Lung (tissue), 12 donors: Measurements from ENCODE around the gene C6orf15. TPM values are rescaled to one million over a fixed set of nuclear protein-coding genes. Genes with fewer than 3 reads are reported as not detected.

Source experiments
- ATAC-seq: fragments of 200-7000 bp; cut with Tn5 transposase; one replicate; pipeline ENCODE4 v1.9.1; 2020; ENCODE audit warnings: moderate number of reproducible peaks; ENCODE audit not compliant: insufficient read depth, low FRiP score
- DNase-seq, 3 donors: peaks; one replicate each; pipeline ENCODE4 v3.0.0-alpha.2; 2013 to 2017
- H3K27ac ChIP-seq, 2 donors: one replicate each; pipeline ENCODE4 v1.5.1; 2013; ENCODE audit warnings: mild to moderate bottlenecking in 2 of 2, moderate library complexity in 2 of 2, control low read depth in 1 of 2, inconsistent platforms in 1 of 2, low read depth in 1 of 2, low read length in 1 of 2
- H3K27me3 ChIP-seq, 3 donors: one replicate each; pipeline ENCODE4 v1.5.1; 2013; ENCODE audit warnings: low read length in 2 of 3; ENCODE audit not compliant: control insufficient read depth in 3 of 3, insufficient read depth in 3 of 3
- H3K36me3 ChIP-seq, 4 donors: one replicate each; pipeline ENCODE4 v1.5.1; 2013; ENCODE audit warnings: low read length in 4 of 4, mild to moderate bottlenecking in 1 of 4, moderate library complexity in 1 of 4; ENCODE audit not compliant: control insufficient read depth in 4 of 4, insufficient read depth in 4 of 4
- H3K4me1 ChIP-seq, 5 donors: one replicate each; pipeline ENCODE4 v1.5.1; 2013; ENCODE audit warnings: low read length in 5 of 5, mild to moderate bottlenecking in 2 of 5, moderate library complexity in 1 of 5; ENCODE audit not compliant: control insufficient read depth in 5 of 5, insufficient read depth in 5 of 5
- H3K4me3 ChIP-seq: one replicate; pipeline ENCODE4 v1.5.1; 2013; ENCODE audit warnings: mild to moderate bottlenecking, control low read depth, moderate library complexity
- H3K9ac ChIP-seq, 2 donors: one replicate each; pipeline ENCODE4 v1.5.1; 2013; ENCODE audit warnings: low read length in 2 of 2, control low read depth in 1 of 2; ENCODE audit not compliant: insufficient read depth in 1 of 2
- H3K9me3 ChIP-seq, 4 donors: one replicate each; pipeline ENCODE4 v1.5.1; 2013; ENCODE audit warnings: low read length in 3 of 4, mild to moderate bottlenecking in 1 of 4, moderate library complexity in 1 of 4; ENCODE audit not compliant: control insufficient read depth in 4 of 4, insufficient read depth in 3 of 4
- WGBS, 2 donors: extraction: QIAGEN DNeasy Blood & Tissue Kit; methylation state at CpG; one replicate each; pipeline ENCODE4 v1.1.7; 2013; 5-methylcytosine and 5-hydroxymethylcytosine counted together
- polyA plus RNA-seq, 2 donors: library from polyadenylated mRNA; stranded (reverse); fragments of 200-250 nt; gene quantifications; one replicate each; pipeline ENCODE4 v1.2.1, GENCODE V29; 2013
- total RNA-seq, 2 donors: library from RNA; depleted of rRNA in 1 of 2; stranded (reverse); fragments of >200 nt in 1 of 2; gene quantifications; one replicate each; pipeline ENCODE4 v1.2.1, GENCODE V29; 2014 to 2021
- TF ChIP-seq, protein P1 (sequence below): IDR thresholded peaks from 2 replicates; pipeline ENCODE4 v1.5.1; 2012; ENCODE audit warnings: mild to moderate bottlenecking; ENCODE audit errors: control extremely low read depth, extremely low read depth
- donor health status: control.
- donor health status: control.
- donor health status: Bipolar disorder and iron deficiency.
- donor health status: healthy.
- donor health status: DM: yes; HTN: yes; CAD: no.

The C6orf15 gene
- total and polyA plus RNA-seq, 4 donors: not detected

DNA sequence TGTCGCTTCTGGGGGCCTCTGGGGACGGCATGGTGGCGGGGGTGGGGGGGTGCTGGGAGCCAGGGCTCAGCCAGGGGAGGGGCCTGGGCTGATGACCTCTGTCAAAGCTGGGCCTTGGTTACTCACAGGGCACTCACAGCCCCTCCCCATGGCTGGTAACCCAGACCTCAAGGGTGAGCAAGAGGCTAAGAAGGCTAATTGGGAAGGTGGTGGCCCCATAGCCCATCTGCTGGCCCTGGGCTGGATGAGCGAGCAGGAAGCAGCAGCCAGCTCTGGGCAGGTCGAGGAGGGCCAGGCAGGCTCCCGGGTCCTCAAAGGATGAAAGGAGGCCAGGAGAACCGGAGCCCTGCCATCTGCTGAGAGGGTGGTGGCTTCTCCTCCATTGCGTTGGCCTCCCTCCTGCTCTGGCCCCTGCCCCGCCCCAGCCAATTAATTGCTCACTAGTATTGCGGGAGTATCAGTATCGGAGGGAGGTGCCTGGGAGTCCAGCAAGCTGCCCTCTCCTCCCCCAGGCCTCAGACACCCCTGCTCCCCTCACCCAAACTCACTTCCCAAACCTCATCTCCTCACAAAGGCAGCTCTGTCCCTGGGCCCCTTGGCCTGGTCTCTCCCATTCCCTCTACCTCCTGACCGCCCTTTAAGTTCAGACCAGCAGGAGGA lies 8.9 kb upstream of the C6orf15 start:
- Histone ChIP-seq H3K27ac (no peak overlapping the region), H3K9ac (no peak overlapping the region), H3K9me3 (no peaks in the 10 kb centered on the region), H3K4me3 (no peak overlapping the region), H3K36me3 (no peaks in the 10 kb centered on the region), H3K4me1 (peaks cover 0 to 28% (median 0%) of the 10 kb centered on the region in 5 donors), H3K27me3 (no peaks in the 10 kb centered on the region)
- TF ChIP-seq, protein P1, sequence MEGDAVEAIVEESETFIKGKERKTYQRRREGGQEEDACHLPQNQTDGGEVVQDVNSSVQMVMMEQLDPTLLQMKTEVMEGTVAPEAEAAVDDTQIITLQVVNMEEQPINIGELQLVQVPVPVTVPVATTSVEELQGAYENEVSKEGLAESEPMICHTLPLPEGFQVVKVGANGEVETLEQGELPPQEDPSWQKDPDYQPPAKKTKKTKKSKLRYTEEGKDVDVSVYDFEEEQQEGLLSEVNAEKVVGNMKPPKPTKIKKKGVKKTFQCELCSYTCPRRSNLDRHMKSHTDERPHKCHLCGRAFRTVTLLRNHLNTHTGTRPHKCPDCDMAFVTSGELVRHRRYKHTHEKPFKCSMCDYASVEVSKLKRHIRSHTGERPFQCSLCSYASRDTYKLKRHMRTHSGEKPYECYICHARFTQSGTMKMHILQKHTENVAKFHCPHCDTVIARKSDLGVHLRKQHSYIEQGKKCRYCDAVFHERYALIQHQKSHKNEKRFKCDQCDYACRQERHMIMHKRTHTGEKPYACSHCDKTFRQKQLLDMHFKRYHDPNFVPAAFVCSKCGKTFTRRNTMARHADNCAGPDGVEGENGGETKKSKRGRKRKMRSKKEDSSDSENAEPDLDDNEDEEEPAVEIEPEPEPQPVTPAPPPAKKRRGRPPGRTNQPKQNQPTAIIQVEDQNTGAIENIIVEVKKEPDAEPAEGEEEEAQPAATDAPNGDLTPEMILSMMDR: no peak
- 89 to 95% methylated on average over 11 to 12 of the region's 12 CpGs for WGBS, 2 donors
- DNase-seq: no peak
- no peak for ATAC-seq

DNA sequence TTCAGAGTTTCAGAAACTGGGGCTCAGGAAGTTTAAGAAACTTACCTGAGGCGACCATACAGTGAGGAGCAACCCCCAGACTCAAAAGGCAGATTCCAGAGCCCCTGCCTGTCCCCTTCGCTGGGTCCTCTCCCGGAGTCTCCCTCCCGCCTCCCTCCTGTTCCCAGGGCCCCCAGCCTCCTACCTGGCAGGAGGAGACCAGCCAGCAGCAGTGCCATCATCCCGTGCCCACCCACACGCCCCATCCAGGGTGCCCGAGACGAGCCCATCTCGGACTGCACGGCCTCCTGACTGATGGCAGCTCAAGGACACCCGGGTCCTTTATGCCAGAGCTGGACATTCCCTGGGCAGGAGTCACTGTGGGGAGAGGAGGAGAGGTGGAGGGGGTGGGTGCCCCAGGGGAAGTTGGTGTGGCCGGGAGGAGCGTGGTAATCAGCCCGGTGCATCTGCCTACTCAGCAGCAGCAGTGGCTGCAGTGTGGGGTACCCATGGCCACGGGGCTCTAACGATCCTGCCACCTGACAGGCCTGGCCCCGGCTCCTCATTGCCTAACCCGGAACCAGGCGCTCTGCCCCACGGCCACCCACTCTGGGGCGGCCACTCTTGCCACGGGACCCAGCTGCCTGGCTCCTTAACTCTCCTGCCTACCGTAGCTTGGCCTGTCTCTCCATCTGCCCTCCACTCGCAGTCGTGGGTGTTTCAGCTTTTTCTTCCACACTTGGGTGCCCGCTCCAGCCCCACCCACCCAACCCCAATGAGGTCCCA lies 8.0 kb upstream of the C6orf15 start, which contains the start of gene CDSN:
Gene CDSN (minus strand): TSS at position 296 of the 765 bp plus-strand sequence. CDS start 27 bp downstream, at position 269.
- Histone ChIP-seq H3K36me3 (no peaks in the 10 kb centered on the region), H3K27me3 (no peaks in the 10 kb centered on the region), H3K4me3 (no peak within 1 kb of the TSS), H3K9me3 (no peaks in the 10 kb centered on the region), H3K27ac (no peak within 1 kb of the TSS), H3K4me1 (peaks cover 0 to 28% (median 0%) of the 10 kb centered on the region in 5 donors), H3K9ac (no peak within 1 kb of the TSS)
- 74 to 82% methylated on average over 22 to 26 of the region's 26 CpGs for WGBS, 2 donors
- TF ChIP-seq, protein P1: no peak
- ATAC-seq (no peak), DNase-seq (no peak)

DNA sequence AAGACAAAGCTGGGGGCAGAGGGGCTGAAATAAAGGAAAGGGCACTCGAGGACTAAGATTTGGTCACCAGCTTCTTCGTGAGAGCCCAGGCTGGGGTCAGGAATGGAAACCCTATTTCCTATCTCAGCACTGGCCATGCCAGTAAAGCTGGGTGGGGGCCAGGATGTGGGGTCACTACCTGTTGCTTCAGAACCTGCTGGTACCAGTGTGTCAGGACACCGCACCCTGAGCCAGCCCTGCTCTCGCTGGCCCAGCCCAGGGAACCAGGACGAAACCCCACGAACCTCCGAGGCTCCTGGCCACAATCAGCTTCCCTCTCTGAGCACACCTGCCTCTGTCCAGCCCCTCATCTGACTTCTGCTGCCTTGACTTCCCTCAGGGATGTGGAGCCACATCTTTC lies 5.8 kb upstream of the C6orf15 start:
- TF ChIP-seq, protein P1: no peak
- WGBS, 2 donors: 86 to 95% methylated on average over 7 of the region's 7 CpGs
- peaks cover 0 to 28% (median 0%) of the 10 kb centered on the region in 5 donors for H3K4me1 ChIP-seq
- H3K36me3 ChIP-seq: no peaks in the 10 kb centered on the region
- H3K27me3 ChIP-seq: no peaks in the 10 kb centered on the region
- H3K4me3 ChIP-seq: no peak overlapping the region
- H3K9ac ChIP-seq: no peak overlapping the region
- no peak for DNase-seq
- no peak overlapping the region for H3K27ac ChIP-seq
- ATAC-seq: no peak
- H3K9me3 ChIP-seq: no peaks in the 10 kb centered on the region
